Forelimb muscle (tissue), 1 donor: ENCODE measurements around the gene GPATCH1. TPM values are rescaled to one million over a fixed set of nuclear protein-coding genes. Genes with fewer than 3 reads are reported as not detected.
"Not testable (repeated sequence)": the region's sequence is repeated elsewhere in the genome, so short reads cannot be mapped to it uniquely, and the experiment has no call there.

Experiments used
- DNase-seq: peaks from one replicate; pipeline ENCODE4 v3.0.0-alpha.2; 2013; ENCODE audit warnings: low read depth
- polyA plus RNA-seq: library from polyadenylated mRNA; unstranded; fragments of 120-200 nt; gene quantifications from one replicate; pipeline ENCODE4 v1.2.1, GENCODE V29; 2013; ENCODE audit not compliant: insufficient read length

Gene GPATCH1
- 7.6 TPM for polyA plus RNA-seq

- DNase-seq: peak; percentile 60
Observed at GRCh38 chr19:33080761-33081681, at the start of gene GPATCH1. GPATCH1 (plus strand) TSS chr19:33081181; CDS start chr19:33081194, 13 bp downstream.

- no peak for DNase-seq
Observed at GRCh38 chr19:33032218-33032781, 48.7 kb upstream of the GPATCH1 start.

- no peak for DNase-seq
Observed at GRCh38 chr19:33035461-33035860, 45.5 kb upstream of the GPATCH1 start.

- not testable (repeated sequence) for DNase-seq
Observed at GRCh38 chr19:33036370-33037167, 44.4 kb upstream of the GPATCH1 start.

GRCh38 chr19:33037168-33038025 lies 43.6 kb upstream of the GPATCH1 start:
- not testable (repeated sequence) for DNase-seq

GRCh38 chr19:33039108-33039599 lies 41.8 kb upstream of the GPATCH1 start:
- DNase-seq: no peak

GRCh38 chr19:33039815-33040214 lies 41.2 kb upstream of the GPATCH1 start:
- no peak for DNase-seq

- DNase-seq: no peak
Observed at GRCh38 chr19:33040994-33041827, 39.8 kb upstream of the GPATCH1 start.

GRCh38 chr19:33041828-33042160 lies 39.2 kb upstream of the GPATCH1 start:
- DNase-seq: not testable (repeated sequence)

GRCh38 chr19:33047422-33047821 lies 33.6 kb upstream of the GPATCH1 start:
- no peak for DNase-seq

- no peak for DNase-seq
Observed at GRCh38 chr19:33048806-33049676, 31.9 kb upstream of the GPATCH1 start.

GRCh38 chr19:33050110-33050509 lies 30.9 kb upstream of the GPATCH1 start:
- DNase-seq: no peak

GRCh38 chr19:33052352-33052972 lies 28.5 kb upstream of the GPATCH1 start:
- no peak for DNase-seq

GRCh38 chr19:33054623-33055022 lies 26.4 kb upstream of the GPATCH1 start:
- no peak for DNase-seq

- no peak for DNase-seq
Observed at GRCh38 chr19:33055718-33056117, 25.3 kb upstream of the GPATCH1 start.

GRCh38 chr19:33060586-33060985 lies 20.4 kb upstream of the GPATCH1 start:
- DNase-seq: no peak

GRCh38 chr19:33062902-33063301 lies 18.1 kb upstream of the GPATCH1 start:
- DNase-seq: no peak

- no peak for DNase-seq
Observed at GRCh38 chr19:33063356-33063752, 17.6 kb upstream of the GPATCH1 start.
